ENCODE measurements around the gene ZBTB7C. TPM values are rescaled to one million over a fixed set of nuclear protein-coding genes. Genes with fewer than 3 reads are reported as not detected.

The ZBTB7C gene
- total and polyA plus RNA-seq, 2 of the 8 experiments (the other 6 are each of a cell fraction or from before 2014, with no cell fraction given), result 0.15 to 0.45 TPM

DNA sequence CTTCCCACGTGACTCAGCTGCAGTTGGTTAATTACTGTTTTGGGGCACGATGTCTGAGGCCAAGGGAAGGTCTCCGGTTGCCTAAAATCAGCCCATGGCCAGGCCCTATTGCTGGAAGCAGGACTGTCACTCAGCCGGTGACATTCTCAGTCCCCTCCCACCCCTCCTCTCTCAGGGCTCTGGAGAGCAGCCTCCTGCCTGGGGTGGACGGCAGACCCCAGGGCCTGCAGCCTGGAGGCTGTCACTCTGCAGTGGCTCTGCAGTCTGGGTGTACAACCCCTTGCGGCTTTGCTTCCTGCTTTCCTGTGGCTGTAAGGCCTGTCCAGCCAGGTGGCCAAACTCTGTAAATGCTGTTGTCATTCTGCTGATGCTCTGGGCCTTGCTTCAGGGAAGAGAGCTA lies 32.8 kb downstream of the ZBTB7C start:
- Histone ChIP-seq H3K79me1 (ENCODE audit: low read depth, low read length) (no peaks in the 10 kb centered on the region), H2BK5ac (ENCODE audit: low read depth, low read length) (no peak overlapping the region; the same call in 1 of the 2 replicates), H3K4me1 (replicated peaks in 1 of 4; ENCODE audit: control insufficient read depth in 3 of 4, insufficient read depth in 4 of 4, low read length in 3 of 4) (peaks cover 0 to 10% (median 0%) of the 10 kb centered on the region in 4 experiments; a peak in 3 of 7 replicates), H2BK15ac (ENCODE audit: low read length) (peak overlapping the region; percentile 84; the same call in 1 of the 2 replicates), H4K91ac (replicated peaks; ENCODE audit: insufficient read length, low read length) (no peak overlapping the region), H3K9me3 (ENCODE audit: insufficient read depth in 2 of 2, low read depth in 1 of 2, low read length in 1 of 2) (no peaks in the 10 kb centered on the region), H3K56ac (replicated peaks; ENCODE audit: insufficient read length, low read depth, low read length) (no peak overlapping the region), H2BK20ac (ENCODE audit: low read length) (no peak overlapping the region), H3K23ac (ENCODE audit: insufficient read length) (no peak overlapping the region), H2AK5ac (ENCODE audit: low read depth, low read length) (no peak overlapping the region), H3K27ac (ENCODE audit: low read depth, low read length) (no peak overlapping the region), H2BK120ac (replicated peaks; ENCODE audit: low read depth, low read length) (no peak overlapping the region), H3K36me3 (ENCODE audit: control insufficient read depth in 2 of 4, insufficient read depth in 4 of 4, low read length in 3 of 4) (no peaks in the 10 kb centered on the region), H3K4me2 (ENCODE audit: insufficient read depth in 1 of 2, low read depth in 2 of 2, low read length in 2 of 2) (no peak overlapping the region), H4K8ac (ENCODE audit: extremely low read depth, insufficient read depth, low read length) (no peak overlapping the region), H2AFZ (ENCODE audit: low read length) (no peak overlapping the region), H2BK12ac (ENCODE audit: low read depth, low read length) (0 out of 2 replicates have a peak overlapping the region, but pooled peaks have one; percentile 13), H3K4me3 (ENCODE audit: extremely low read depth in 1 of 4, insufficient read depth in 2 of 4, low read depth in 3 of 4, low read length in 4 of 4) (no peak overlapping the region), H3K18ac (ENCODE audit: extremely low read depth, low read length) (0 out of 2 replicates have a peak overlapping the region, but pooled peaks have one; percentile 6), H4K20me1 (replicated peaks in 1 of 2; ENCODE audit: control insufficient read depth in 1 of 2, insufficient read depth in 2 of 2, low read length in 2 of 2) (no peaks in the 10 kb centered on the region), H3K14ac (ENCODE audit: insufficient read length) (no peak overlapping the region), H3K9ac (replicated peaks in 1 of 4; ENCODE audit: extremely low read depth in 1 of 4, low read depth in 3 of 4, low read length in 3 of 4) (no peak overlapping the region), H3K27me3 (replicated peaks in 1 of 4; ENCODE audit: control insufficient read depth in 3 of 4, extremely low read depth in 1 of 4, insufficient read depth in 3 of 4, low read length in 3 of 4) (no peaks in the 10 kb centered on the region; a peak in 1 of 7 replicates), H4K5ac (ENCODE audit: insufficient read length, low read depth, low read length) (no peak overlapping the region), H3K23me2 (ENCODE audit: low read depth, low read length) (no peaks in the 10 kb centered on the region), H3K4ac (replicated peaks; ENCODE audit: insufficient read length, low read depth, low read length) (no peak overlapping the region), H3K79me2 (ENCODE audit: control insufficient read depth in 1 of 2, insufficient read depth in 2 of 2, low read length in 2 of 2) (no peaks in the 10 kb centered on the region)
- WGBS, 2 experiments (ENCODE audit: extremely low coverage in 1 of 2, insufficient coverage in 1 of 2, insufficient read length in 1 of 2, insufficient replicate concordance in 2 of 2, low coverage in 1 of 2, low lambda C conversion rate in 2 of 2, missing lambda C conversion rate in 1 of 2), result 54% methylated on average over 6 of the region's 6 CpGs; no CpG with 5 or more reads in 1 of the 2 experiments
- DNase-seq (ENCODE audit: low read depth in 1 of 2, low spot score in 2 of 2), result no peak
- no peak for FAIRE-seq
- TF ChIP-seq, protein P1, sequence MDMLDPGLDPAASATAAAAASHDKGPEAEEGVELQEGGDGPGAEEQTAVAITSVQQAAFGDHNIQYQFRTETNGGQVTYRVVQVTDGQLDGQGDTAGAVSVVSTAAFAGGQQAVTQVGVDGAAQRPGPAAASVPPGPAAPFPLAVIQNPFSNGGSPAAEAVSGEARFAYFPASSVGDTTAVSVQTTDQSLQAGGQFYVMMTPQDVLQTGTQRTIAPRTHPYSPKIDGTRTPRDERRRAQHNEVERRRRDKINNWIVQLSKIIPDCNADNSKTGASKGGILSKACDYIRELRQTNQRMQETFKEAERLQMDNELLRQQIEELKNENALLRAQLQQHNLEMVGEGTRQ (IDR thresholded peaks at IDR 0.05; ENCODE audit: low read length), result 0 out of 2 replicates have a peak, but pooled peaks have one; percentile 2
- TF ChIP-seq TCF12 (IDR thresholded peaks at IDR 0.05; ENCODE audit: low read depth, low read length) (no peak), TBP (IDR thresholded peaks at IDR 0.05; ENCODE audit: low read depth, low read length) (no peak), CBX8 (IDR thresholded peaks at IDR 0.05; ENCODE audit: borderline replicate concordance, low read depth, low read length) (no peak), RAD21 (IDR thresholded peaks at IDR 0.05 in 1 of 2, conservative IDR thresholded peaks at IDR 0.05 in 1 of 2; ENCODE audit: low read depth in 2 of 2, low read length in 2 of 2) (no peak), EZH2 (IDR thresholded peaks at IDR 0.05; ENCODE audit: low read depth, low read length, severe bottlenecking) (no peak), MAX (IDR thresholded peaks at IDR 0.05) (0 out of 2 replicates have a peak, but pooled peaks have one; percentile 11), SUZ12 (IDR thresholded peaks at IDR 0.05; ENCODE audit: low read length) (no peak), SIN3A (conservative IDR thresholded peaks at IDR 0.05 in 1 of 2, IDR thresholded peaks at IDR 0.05 in 1 of 2; ENCODE audit: low read depth in 1 of 2, low read length in 2 of 2) (no peak), CEBPB (IDR thresholded peaks at IDR 0.05; ENCODE audit: low read depth, low read length) (no peak), TAF7 (optimal IDR thresholded peaks at IDR 0.05; ENCODE audit: borderline replicate concordance, low read depth, low read length) (no peak)
- ChIA-PET POLR2A (ENCODE audit: partially characterized antibody) (no interaction called here), CTCF (ENCODE audit: partially characterized antibody) (interaction anchor here (0.6 to 1.8 kb wide), 5 partner anchors 9 to 343 kb away, joined by 3 to 6 read pairs (median 3); no protein-coding TSS in a partner anchor)
